Measurements from ENCODE around the gene PYGO2.

GRCh38 chr1:154945160-154945961 lies 16.2 kb downstream of the PYGO2 start:
- TF ChIP-seq CTCF (IDR thresholded peaks at IDR 0.05), result no peak
- no peak for TF ChIP-seq POLR2A (IDR thresholded peaks at IDR 0.05)

Measured in testis (tissue), 2 donors.